GM21390 (cell line): ENCODE measurements around the gene CDK11B.
"Not testable (repeated sequence)": the region's sequence is repeated elsewhere in the genome, so short reads cannot be mapped to it uniquely, and the experiment has no call there.

Experiments
- ATAC-seq: cut with Tn5 transposase; IDR thresholded peaks from one replicate; pipeline ENCODE4 v1.9.1; 2021; ENCODE audit not compliant: unreplicated experiment

Gene CDK11B

DNA sequence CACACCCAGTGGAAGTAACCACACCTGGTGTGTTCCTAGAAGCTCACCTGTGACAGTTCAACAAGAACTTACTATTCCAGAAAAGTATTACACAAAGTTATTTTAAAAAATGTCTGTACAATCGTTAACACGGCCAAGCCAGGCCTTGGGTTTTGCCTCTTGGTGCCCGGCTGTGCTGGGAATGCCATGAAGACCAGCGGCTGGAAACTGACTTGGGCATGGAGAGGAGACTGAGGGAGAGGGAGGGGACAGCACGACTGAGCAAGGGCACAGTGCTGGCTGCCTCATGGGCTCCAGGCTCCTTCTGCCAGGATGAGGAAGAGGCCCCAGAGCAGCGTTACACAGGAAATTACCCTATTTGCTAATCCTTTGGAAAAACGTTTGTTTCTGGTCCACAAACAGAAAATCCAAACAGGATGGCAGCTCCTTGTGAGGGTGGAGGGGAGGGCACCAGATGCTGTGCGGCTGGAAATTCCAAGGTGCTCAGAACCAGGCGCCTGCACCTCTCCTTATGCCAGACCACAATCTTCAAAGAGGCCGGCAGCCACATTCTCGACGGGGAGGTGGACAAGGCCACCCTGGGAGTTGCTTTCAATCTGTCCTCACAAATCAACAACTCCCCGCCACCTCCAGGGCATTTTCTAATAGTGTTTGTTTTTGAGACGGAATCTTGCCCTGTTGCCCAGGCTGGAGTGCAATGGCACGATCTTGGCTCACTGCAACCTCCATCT lies 4.2 kb upstream of the CDK11B start:
- not testable (repeated sequence) for ATAC-seq

DNA sequence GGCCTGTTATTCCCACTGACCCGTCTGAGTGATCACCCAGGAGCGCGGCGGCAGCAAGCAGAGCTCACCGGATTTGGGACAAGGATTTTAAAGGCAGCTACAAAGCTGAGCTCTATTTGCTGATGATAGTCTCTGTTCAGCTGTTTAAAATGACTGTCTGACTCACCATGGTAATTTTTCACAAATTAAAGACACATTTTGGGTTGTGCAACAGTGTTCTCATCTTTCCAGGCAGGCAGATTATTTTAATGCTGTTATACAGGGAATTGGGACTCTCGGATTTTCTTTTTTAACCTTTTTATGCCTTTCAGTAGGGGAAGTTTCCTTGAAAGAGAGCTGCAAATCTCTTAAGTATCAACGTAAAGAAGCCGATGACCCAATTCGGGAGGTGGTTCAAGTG lies 3.6 kb upstream of the CDK11B start:
- ATAC-seq, result not testable (repeated sequence)

DNA sequence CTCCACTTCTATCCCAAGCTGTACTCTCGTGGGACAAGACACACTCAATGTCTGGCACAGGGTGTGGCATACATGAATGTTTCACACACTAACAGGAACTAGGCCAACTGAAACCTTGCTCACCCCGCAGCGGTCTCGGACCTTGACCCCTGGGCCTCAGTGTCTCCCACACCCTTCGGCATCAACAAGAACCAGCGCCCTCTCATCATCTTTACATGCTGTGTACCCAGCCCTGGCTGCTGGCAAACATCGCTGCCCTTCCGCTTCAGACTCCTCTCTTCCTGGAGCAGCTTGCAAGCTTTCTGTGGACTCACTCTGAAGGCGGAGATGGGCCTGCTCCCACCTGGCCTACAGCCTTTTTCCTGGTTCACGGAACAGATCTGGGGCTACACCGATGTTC lies 10.5 kb downstream of the CDK11B start:
- not testable (repeated sequence) for ATAC-seq

DNA sequence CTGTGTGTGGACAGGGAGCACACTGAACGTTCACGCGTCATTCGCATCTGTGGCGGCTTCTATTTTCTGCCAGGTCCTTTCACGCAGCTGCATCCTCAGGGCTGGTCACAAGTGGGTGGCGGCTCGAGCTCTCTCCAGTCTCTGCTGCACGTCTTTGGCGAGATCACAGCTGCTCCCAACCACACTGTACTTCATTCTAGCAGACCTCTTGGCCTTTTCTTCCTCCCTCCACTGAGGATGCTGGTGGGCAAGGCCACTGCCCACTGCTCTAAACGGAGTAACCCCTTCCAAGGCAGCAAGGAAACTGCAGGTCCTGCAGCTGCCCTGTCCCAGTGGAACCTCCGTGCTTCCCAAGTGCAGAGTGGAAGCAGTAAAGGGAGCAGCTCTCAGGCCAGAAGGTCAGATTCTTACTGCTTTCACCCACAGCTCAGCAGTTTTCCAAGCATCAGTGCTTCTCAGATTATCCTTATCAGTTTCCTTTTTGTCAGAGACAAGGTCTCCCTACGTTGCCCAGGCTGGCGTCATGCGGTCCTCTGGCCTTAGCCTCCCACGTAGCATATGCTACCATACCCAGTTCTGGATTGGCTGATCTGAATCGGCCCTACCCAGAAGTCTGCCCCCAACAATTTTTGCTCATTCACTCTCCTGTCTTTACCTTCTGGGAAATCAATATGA lies 11.1 kb downstream of the CDK11B start:
- not testable (repeated sequence) for ATAC-seq

DNA sequence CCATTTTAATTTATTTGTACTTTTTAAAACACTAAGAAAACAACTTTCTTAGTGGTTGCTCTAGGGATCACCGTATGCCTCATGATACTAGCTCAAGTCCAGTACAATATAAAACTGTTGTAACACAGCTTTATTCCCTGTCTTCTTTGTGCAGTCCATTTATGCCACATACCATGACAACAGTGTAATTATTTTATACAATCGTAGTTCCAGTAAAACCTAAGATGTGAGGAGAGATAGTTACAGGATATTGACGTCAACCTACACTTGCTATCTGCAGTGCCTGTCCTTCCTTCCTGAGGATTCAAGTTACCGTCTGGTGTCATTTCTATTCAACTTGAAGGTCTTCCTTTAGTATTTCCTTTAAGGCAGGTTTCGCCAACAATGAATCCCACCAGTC lies 12.5 kb downstream of the CDK11B start:
- ATAC-seq, result not testable (repeated sequence)

DNA sequence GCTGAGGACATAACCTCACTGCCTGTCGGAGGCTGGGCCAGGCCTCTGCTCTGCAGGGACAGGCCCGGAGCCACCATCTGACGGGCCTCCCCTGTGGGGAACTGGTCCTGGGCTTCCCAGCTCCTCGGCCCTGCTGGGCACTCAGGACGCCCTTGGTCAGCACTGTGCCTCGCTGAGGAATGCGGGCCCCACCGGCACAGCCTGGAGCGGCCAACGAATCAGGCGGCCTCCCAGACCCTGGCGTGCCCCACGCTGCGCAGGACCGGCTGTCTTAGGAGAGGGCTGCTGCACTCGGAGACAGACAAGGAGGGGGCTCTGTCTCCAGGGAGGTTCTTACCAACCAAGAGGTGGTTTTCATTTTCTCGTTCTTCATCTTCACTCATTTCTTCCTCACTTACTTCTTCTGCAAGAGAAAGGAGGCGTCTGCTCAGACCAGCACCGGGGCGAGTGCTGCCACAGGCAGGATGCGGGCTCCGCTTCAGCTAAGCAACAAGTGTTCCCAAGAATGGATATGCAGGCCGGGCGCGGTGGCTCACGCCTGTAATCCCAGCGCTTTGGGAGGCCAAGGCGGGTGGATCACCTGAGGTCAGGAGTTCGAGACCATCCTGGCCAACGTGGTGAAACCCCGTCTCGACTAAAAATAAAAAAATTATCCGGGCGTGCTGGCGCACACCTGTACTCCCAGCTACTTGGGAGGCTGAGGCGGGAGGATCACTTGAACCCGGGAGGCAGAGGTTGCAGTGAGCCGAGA lies 17.9 kb downstream of the CDK11B start:
- ATAC-seq, result not testable (repeated sequence)

DNA sequence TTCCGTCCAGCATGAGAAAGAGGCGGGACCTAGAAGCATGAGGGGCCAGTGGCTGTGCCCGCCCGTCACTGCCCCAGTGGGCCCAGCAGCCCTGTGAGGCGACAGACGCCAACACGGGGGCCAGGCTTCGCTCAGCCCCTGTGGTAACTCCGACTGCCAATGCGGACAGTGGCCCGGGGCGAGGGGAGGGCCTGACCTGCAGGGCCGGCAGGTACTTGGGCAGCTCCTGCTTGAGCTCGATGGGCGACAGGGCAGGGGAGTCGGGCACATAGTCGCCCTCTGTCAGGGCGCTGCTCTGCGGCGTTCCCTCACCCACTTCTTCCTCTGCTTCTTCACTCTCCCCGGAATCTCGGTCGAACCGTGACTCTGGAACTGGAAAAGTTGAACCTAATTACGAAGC lies 18.7 kb downstream of the CDK11B start:
- not testable (repeated sequence) for ATAC-seq

DNA sequence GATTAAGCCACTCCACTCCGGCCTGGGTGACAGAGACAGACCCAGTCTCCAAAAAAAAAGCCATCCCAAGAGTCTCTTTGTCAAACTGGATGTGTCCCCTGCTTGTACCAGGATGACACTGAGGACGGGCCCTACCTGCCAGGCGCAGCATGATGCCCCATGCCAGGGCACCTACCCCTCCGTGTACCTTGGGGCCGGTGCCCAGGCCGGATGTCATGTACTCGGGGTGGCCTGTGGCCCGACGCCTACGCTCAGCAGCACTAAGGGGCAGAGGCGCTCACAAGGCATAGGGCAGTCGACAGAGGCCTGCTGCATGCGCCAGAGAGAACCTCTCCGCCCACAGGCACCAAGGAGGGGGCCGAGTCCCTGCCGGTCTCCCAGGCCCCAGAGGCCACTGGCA lies 19.4 kb downstream of the CDK11B start:
- ATAC-seq, result not testable (repeated sequence)

DNA sequence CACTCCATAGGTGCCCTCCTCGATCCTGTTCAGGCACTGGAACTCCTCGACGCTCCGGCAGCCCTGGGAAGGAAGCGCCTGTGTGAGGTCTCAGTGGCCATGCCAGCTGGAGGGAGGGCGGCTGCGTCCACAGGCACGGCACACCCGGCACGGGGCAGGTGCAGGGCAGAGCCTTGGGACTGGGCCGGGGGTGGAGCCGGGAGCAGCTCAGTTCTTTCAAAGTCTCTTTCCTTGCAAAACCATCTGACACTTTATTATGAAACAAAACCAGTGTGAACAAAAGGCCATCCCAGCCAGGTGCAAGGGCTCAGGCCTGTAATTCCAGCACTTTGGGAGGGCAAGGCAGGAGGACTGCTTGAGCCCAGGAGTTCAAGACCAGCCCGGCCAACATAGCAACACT lies 20.3 kb downstream of the CDK11B start:
- ATAC-seq, result not testable (repeated sequence)

DNA sequence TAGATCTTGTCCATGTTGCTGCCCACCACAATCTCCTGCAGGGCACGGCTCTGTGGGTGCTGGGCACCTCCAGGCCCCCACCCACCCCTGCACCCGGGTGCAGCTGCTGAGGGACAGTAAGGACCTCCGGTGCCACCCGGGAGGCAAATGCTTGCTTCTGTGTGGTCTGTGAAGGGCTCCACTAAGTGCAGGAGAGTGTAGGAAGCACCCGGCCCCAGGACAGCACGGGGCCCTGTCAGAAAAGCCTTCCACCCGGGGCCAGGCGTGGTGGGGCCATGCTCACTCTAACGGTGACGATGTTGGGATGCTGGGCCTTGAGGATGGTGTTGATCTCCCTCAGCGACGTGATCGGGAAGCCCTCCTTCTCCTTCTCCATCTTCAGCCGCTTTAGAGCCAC lies 21.3 kb downstream of the CDK11B start:
- not testable (repeated sequence) for ATAC-seq

DNA sequence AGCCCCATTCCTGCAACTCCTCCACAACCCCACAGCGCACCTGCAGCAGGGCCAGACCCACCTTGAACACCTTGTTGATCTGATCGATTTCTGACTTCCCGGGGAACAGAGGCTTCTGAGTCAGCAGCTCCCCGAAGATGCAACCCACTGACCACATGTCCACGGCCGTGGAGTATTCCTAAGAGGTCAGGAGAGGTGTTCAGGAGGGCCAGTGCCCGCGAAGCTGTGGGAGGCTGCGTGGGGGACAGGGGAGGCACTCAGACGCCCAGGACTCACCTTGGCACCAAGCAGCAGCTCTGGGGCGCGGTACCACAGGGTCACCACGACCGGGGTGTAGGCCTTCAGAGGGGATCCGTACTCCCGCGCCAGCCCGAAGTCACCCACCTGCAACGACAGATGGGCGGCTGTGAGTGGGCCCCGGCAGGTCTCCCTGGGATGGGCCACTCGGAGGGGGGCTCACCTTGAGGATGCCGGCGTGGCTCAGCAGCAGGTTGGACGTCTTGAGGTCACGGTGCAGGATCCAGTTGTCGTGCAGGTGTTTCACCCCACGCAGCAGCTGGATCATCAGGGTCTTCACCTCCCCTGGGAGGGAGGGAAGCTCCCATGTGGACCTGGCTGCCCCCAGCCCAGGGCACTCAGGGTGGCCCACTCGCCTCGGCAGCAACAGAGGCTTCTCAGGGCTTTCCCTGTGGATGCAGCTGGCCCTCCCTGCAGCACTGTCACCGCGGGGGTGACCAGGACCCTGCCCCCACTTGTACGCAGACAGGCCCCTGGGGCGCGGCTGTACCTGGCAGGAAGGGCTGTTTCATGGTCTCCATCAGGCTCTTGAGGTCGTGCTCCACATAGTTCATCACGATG lies 22.0 kb downstream of the CDK11B start:
- ATAC-seq, result not testable (repeated sequence)

DNA sequence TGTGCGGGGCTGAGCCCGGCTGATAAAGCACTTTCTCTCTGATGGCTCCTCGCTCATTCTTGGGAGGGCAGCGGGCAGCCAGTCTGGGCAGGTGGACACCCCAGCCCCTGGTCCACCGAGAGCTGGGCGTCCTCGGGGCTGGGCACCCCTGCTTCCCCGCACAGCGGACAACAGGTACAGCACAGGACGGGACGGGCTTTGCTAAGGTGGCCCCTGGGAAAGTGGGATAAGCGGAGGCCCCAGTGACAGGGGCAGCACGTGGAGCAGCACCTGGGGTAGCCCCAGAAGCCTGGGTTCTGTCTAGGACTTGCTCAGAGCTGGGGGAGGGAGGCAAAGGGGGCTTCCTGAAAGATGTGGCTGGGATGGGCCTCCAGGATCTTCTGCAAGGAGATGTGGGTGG lies 24.2 kb downstream of the CDK11B start:
- not testable (repeated sequence) for ATAC-seq

DNA sequence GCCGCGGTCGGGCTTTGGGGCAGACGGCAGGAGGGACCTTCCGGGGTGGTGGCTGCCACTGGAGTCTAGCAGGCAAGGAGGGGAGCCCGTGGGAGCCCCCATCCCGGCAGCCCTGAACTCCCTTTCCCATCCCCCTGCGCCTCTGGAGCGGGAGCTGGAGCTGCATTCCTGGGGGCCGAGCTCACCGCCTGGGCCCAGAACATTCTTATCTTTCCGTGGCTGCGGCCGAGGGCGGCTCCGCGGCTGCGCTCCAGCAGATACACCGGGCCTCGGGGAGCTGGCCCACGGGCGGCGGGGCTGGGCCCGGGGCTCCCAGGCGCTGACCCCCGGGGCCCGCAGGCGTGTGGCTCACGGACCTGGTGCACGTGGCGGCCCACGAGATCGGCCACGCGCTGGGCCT lies 25.4 kb downstream of the CDK11B start:
- not testable (repeated sequence) for ATAC-seq

DNA sequence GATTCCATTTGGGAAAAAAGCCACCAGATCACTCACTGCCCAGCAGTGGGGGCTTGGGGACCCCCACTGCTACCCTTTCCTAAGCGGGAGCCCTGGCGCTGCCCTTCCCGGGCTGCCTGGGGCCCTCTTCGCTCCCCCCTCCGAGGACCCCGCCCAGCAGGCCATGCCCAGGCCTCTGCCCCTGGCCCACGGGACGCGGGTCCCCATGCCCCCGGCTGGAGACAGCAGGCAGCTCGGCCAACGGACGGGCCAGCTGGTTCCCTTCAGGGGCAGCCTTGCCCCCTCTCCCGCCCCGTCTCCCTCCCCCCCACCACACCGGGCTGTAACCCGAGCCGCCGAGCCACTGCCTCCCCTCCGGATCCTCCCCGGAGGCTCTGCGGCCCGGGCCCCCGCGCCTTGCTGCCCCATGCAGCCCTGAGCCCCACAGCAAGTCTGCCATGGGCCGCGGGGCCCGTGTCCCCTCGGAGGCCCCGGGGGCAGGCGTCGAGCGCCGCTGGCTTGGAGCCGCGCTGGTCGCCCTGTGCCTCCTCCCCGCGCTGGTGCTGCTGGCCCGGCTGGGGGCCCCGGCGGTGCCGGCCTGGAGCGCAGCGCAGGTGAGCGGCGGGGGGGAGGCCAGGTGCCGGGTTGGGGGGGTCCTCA lies 26.9 kb downstream of the CDK11B start, which contains the start of gene MMP23B:
MMP23B (plus strand) TSS at position 392 of the 639 bp plus-strand sequence; CDS start at position 438, 46 bp downstream.
- no peak for ATAC-seq

DNA sequence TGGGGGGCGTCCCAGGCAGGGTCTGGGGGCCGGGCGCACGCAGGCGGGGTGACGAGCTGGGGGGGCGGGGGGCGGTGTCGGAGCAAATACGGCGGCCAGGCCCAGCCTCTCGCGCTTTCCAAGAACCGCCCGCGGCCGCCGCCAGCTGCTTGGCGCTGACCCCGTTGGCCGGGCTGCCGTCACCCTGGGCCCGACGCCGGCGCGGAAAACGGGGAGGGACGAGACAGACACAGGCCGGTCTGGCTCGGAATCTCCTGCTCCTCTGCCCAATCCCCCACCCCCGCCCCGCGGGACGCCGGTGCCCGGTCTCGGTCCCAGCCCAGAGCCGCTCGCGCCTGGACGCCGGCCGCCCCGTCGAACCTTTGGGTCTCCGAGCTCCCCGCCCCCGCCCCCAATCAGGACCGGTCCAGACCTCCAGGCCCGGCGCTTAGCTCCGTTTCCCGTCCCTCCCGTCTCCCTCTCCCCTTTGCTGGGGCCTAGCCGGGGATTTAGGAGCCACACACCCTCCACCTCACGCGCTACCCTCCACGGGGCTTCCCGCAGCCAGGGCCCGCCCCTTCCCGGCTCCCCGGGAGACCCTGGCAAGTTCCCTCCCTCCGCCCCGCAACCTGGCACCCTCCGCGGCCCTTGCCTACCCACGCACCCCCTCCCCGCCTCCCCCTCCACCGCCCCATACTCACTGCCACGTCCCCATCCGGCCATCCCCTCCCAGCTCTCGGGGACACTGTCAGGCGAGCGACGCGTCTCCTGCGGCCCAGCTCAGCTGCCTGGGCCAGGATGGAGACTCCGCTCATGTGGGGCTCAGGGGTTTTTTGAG lies 27.6 kb downstream of the CDK11B start:
- ATAC-seq, result no peak

DNA sequence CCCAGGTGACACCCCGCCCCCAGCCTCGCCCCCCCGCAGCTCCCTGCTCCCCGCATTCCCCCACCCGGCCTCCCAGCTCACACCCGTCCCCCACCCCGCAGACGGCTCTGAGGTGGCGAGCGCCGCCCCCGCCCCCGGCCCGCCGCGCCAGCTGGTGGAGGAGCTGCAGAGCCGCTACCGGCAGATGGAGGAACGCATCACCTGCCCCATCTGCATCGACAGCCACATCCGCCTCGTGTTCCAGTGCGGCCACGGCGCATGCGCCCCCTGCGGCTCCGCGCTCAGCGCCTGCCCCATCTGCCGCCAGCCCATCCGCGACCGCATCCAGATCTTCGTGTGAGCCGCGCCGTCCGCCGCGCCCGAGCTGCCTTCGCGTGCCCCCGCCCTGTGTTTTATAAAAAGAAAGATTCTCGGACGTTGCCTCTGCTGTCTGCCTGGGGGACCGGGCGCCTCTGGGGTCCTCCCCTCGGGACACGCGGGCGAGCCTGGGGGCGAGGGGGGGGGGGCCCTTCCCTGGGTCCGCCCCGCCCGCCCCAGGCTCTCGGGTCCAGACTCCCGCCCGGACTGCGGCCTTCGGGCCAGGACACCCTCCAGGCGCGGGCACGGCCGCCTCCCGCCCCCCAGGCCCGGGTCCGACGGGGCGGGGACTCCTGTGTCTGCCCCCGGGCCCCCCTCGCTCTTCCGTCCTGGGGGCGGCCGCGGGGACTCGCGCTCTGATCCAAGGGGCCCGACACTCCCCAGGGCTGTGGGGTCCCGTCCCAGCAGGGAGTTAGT lies 28.4 kb downstream of the CDK11B start:
- no peak for ATAC-seq

DNA sequence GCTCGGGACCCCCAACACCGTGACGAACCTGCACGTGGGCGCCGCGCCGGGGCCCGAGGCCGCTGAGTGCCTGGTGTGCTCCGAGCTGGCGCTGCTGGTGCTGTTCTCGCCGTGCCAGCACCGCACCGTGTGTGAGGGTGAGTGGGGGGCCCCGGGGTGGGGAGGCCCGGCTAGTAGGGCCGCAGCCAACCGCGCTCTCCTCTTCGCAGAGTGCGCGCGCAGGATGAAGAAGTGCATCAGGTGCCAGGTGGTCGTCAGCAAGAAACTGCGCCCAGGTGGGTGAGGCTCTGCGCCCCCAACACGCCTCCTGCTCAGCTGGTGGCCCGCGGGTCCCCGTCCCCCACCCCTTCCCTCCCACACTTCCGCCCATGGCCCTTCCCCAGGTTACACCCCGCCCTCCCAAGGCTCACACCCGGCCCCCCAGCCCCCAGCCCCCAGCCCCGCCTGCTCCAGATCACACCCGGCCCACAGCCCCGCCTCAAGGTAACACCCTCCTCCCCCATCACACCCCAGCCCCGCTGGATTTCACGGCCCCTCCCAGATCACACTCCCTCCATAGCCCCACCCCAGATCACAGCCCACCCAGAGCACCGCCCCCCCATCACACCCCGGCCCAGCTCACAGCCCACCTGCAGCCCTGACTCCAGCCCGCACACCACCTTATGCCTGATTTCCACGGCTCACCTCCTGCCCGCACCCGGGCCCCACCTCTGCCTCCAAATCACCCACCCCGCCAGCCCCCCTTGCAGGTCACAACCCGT lies 29.2 kb downstream of the CDK11B start:
- ATAC-seq, result no peak
